Heart left ventricle (tissue), 13 donors: ENCODE measurements around the gene MPDZ.

ENCODE experiments used
- POLR2A ChIP-seq, 2 donors: fragments of 450-650 bp; IDR thresholded peaks; one replicate each; pipeline ENCODE4 v1.6.1; 2017; ENCODE audit warnings: antibody characterized with exemption in 2 of 2, mild to moderate bottlenecking in 2 of 2, moderate library complexity in 2 of 2
- TF ChIP-seq, protein P1 (sequence below), 12 donors: fragments of 200-600 bp; sonication (generic) in 4 of 12; IDR thresholded peaks; one replicate each; pipeline versions ENCODE4 v1.5.0 to v1.8.0; 2018 to 2022; ENCODE audit warnings: antibody characterized with exemption in 12 of 12, mild to moderate bottlenecking in 5 of 12
- donor health status: ischemic (EF 13 %, LVEDD 7.1; RV severe dilation, severe dysfunction).
- donor health status: DM: no; HTN: yes; CAD: no.
- donor health status: DM: no; HTN: no; CAD: no.
- donor health status: ischemic (EF 25% LVEDD 6.9; RV normal size, moderate dysfunction).
- donor health status: ischemic (EF 25% LVEDD 5.7; RV mildly dilated, moderate dysfunction).
- donor health status: ischemic (EF 35%, LVEDD 5.7; RV mildly dilated, moderate dysfunction).
- donor health status: nonischemic (EF 11% LVEDD 7.7; RV severe dilation, severe dysfunction).
- donor health status: DM: yes; HTN: yes; CAD: no.
- donor health status: PGD.
- donor health status: ischemic (EF 29% LVEDD 5.4; RV normal size, mild dysfunction).
- donor health status: nonischemic (EF 23%, LVEDD 6.1; RV moderate dilation, normal function).

DNA sequence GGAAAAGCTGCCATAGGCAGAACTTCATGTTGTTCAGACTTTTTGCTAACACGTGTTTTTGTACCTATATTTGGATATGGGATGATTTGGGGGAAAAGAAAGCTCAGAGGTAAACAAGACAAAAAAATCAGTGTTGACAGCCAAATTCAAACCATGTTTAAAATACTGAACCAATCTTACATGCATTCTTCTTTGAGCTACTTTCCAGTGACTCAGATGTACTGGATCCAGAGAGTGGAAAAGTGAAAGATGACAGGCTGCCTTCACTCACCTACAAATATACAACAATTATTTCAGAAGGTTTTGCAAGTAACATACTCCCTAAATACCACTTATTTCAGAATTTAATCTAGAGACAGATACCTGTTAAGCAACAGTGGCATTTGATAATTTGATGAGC lies 165.7 kb downstream of the MPDZ start:
- TF ChIP-seq, protein P1, sequence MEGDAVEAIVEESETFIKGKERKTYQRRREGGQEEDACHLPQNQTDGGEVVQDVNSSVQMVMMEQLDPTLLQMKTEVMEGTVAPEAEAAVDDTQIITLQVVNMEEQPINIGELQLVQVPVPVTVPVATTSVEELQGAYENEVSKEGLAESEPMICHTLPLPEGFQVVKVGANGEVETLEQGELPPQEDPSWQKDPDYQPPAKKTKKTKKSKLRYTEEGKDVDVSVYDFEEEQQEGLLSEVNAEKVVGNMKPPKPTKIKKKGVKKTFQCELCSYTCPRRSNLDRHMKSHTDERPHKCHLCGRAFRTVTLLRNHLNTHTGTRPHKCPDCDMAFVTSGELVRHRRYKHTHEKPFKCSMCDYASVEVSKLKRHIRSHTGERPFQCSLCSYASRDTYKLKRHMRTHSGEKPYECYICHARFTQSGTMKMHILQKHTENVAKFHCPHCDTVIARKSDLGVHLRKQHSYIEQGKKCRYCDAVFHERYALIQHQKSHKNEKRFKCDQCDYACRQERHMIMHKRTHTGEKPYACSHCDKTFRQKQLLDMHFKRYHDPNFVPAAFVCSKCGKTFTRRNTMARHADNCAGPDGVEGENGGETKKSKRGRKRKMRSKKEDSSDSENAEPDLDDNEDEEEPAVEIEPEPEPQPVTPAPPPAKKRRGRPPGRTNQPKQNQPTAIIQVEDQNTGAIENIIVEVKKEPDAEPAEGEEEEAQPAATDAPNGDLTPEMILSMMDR (IDR thresholded peaks at IDR 0.05), result no peak
- TF ChIP-seq POLR2A (IDR thresholded peaks at IDR 0.05), result no peak
